HepG2 (cell line): ENCODE results near the gene CCL4L2. TPM values are rescaled to one million over a fixed set of nuclear protein-coding genes. Genes with fewer than 3 reads are reported as not detected.

ENCODE experiments used
- ATF4 ChIP-seq, 2 experiments: fragments of 450-650 bp in 1 of 2; sonication (generic) in 1 of 2; formaldehyde crosslinking; IDR thresholded peaks; 2 replicates each; pipeline versions ENCODE4 v1.5.0 to v1.8.0; 2020 to 2022; ENCODE audit warnings: mild to moderate bottlenecking in 1 of 2, missing genetic modification reagents in 1 of 2
- DMAP1 ChIP-seq: IDR thresholded peaks from 2 replicates; pipeline ENCODE4 v1.6.1; 2016
- DMTF1 ChIP-seq: sonication (generic); formaldehyde crosslinking; IDR thresholded peaks from 2 replicates; pipeline ENCODE4 v1.4.0; 2020; ENCODE audit warnings: mild to moderate bottlenecking, missing genetic modification reagents
- FOXA1 ChIP-seq, 2 experiments: fragments of 450-650 bp in 1 of 2; sonication (generic) in 1 of 2; formaldehyde crosslinking in 1 of 2; IDR thresholded peaks; 2 replicates each; pipeline versions ENCODE4 v1.4.0 to v1.6.1; 2016 to 2020; ENCODE audit warnings: missing genetic modification reagents in 1 of 2
- HOXA7 ChIP-seq: sonication (generic); formaldehyde crosslinking; IDR thresholded peaks from 2 replicates; pipeline ENCODE4 v1.8.1; 2022; ENCODE audit warnings: mild to moderate bottlenecking, missing genetic modification reagents, moderate library complexity
- IKZF1 ChIP-seq: fragments of 450-650 bp; IDR thresholded peaks from 2 replicates; pipeline ENCODE4 v1.7.1; 2016
- KAT7 ChIP-seq: IDR thresholded peaks from 2 replicates; pipeline ENCODE4 v1.6.1; 2018; ENCODE audit warnings: borderline replicate concordance, missing compliant biosample characterization
- KDM4B ChIP-seq: sonication (generic); formaldehyde crosslinking; IDR thresholded peaks from 2 replicates; pipeline ENCODE4 v1.4.0; 2020; ENCODE audit warnings: missing genetic modification reagents
- KLF11 ChIP-seq: IDR thresholded peaks from 2 replicates; pipeline ENCODE4 v1.6.1; 2016; ENCODE audit warnings: missing compliant biosample characterization
- KLF13 ChIP-seq: sonication (generic); formaldehyde crosslinking; IDR thresholded peaks from 2 replicates; pipeline ENCODE4 v1.4.0; 2020; ENCODE audit warnings: mild to moderate bottlenecking, missing genetic modification reagents
- KLF9 ChIP-seq: IDR thresholded peaks from 2 replicates; pipeline ENCODE4 v1.6.1; 2016; ENCODE audit warnings: low read depth
- MAFK ChIP-seq, 2 experiments: IDR thresholded peaks in 1 of 2; conservative IDR thresholded peaks in 1 of 2; 2 replicates each; pipeline ENCODE4 v1.6.1; 2011; ENCODE audit warnings: improper control_type of control experiment in 2 of 2, low read length in 2 of 2
- RBM22 ChIP-seq: fragments of 200-400 bp; formaldehyde crosslinking; optimal IDR thresholded peaks from 2 replicates; pipeline ENCODE3; 2017; ENCODE audit warnings: mild to moderate bottlenecking, low read length, moderate library complexity
- RXRB ChIP-seq: IDR thresholded peaks from 2 replicates; pipeline ENCODE4 v1.6.1; 2016; ENCODE audit warnings: borderline replicate concordance, missing genetic modification reagents, missing compliant biosample characterization
- SMYD3 ChIP-seq: sonication (generic); formaldehyde crosslinking; IDR thresholded peaks from 2 replicates; pipeline ENCODE4 v1.8.1; 2023; ENCODE audit warnings: mild to moderate bottlenecking, missing genetic modification reagents
- SOX13 ChIP-seq, 3 experiments: fragments of 450-650 bp in 1 of 3; sonication (generic) in 1 of 3; formaldehyde crosslinking in 1 of 3; IDR thresholded peaks in 2 of 3; conservative IDR thresholded peaks in 1 of 3; 2 replicates each; pipeline versions ENCODE4 v1.5.0 to v1.6.1; 2016 to 2020; ENCODE audit warnings: antibody characterized with exemption in 1 of 3, mild to moderate bottlenecking in 1 of 3, missing compliant biosample characterization in 1 of 3, missing genetic modification reagents in 1 of 3, moderate library complexity in 1 of 3
- SP1 ChIP-seq, 2 experiments: fragments of 450-650 bp in 1 of 2; sonication (generic) in 1 of 2; formaldehyde crosslinking in 1 of 2; IDR thresholded peaks; 2 replicates each; pipeline versions ENCODE4 v1.4.0 to v1.6.1; 2016 to 2020; ENCODE audit warnings: missing genetic modification reagents in 1 of 2
- TRIM24 ChIP-seq: sonication (generic); formaldehyde crosslinking; IDR thresholded peaks from 2 replicates; pipeline ENCODE4 v1.8.0; 2022; ENCODE audit warnings: mild to moderate bottlenecking, missing genetic modification reagents
- ZNF292 ChIP-seq: sonication (generic); formaldehyde crosslinking; IDR thresholded peaks from 2 replicates; pipeline ENCODE4 v1.8.1; 2022; ENCODE audit warnings: mild to moderate bottlenecking, low read depth, missing genetic modification reagents, borderline replicate concordance
- ZNF496 ChIP-seq: sonication (generic); formaldehyde crosslinking; IDR thresholded peaks from 2 replicates; pipeline ENCODE4 v1.8.1; 2023; ENCODE audit warnings: mild to moderate bottlenecking, moderate library complexity, missing genetic modification reagents; ENCODE audit not compliant: insufficient replicate concordance
- ZNF570 ChIP-seq: sonication (generic); formaldehyde crosslinking; IDR thresholded peaks from 2 replicates; pipeline ENCODE4 v1.4.0; 2020; ENCODE audit warnings: mild to moderate bottlenecking, missing genetic modification reagents, borderline replicate concordance
- ZNF737 ChIP-seq: sonication (generic); formaldehyde crosslinking; IDR thresholded peaks from 2 replicates; pipeline ENCODE4 v1.5.0; 2020; ENCODE audit warnings: missing genetic modification reagents, mild to moderate bottlenecking, borderline replicate concordance
- ZNF800 ChIP-seq: sonication (generic); formaldehyde crosslinking; IDR thresholded peaks from 2 replicates; pipeline ENCODE4 v1.4.0; 2020; ENCODE audit warnings: missing genetic modification reagents
- polyA plus RNA-seq, 8 experiments: library from polyadenylated mRNA; depleted of rRNA in 3 of 8; stranded (reverse) in 7 of 8; unstranded in 1 of 8; fragments of >200 nt; fragmentation: Illumina TruSeq in 4 of 8; extraction: Trizol in 4 of 8; gene quantifications; 2 replicates each; pipeline versions ENCODE4 v1.2.1 to v1.2.3, GENCODE V29; 2011 to 2016; ENCODE audit warnings: low read depth in 4 of 8, missing spikeins in 1 of 8, mixed read lengths in 1 of 8; ENCODE audit not compliant: insufficient read depth in 1 of 8
- total RNA-seq, 5 experiments: library from RNA; depleted of rRNA; stranded (reverse); fragments of >200 nt; fragmentation: Illumina TruSeq; extraction: Trizol; gene quantifications; 2 replicates each; pipeline ENCODE4 v1.2.3, GENCODE V29; 2016; ENCODE audit warnings: low read depth in 1 of 5

Gene CCL4L2
- total and polyA plus RNA-seq, 2 of the 13 experiments (the other 11 are each of a cell fraction or from before 2014, with no cell fraction given), result not detected

- TF ChIP-seq DMTF1 (CRISPR knock-in tag), result no peak
- TF ChIP-seq SMYD3 (CRISPR knock-in tag), result no peak
- TF ChIP-seq RXRB (CRISPR knock-in tag), result no peak
- no peak for TF ChIP-seq RBM22
- TF ChIP-seq KAT7, result no peak
- TF ChIP-seq ZNF570 (CRISPR knock-in tag), result no peak
- TF ChIP-seq KDM4B (CRISPR knock-in tag), result no peak
- TF ChIP-seq DMAP1 (CRISPR knock-in tag), result no peak
- TF ChIP-seq ATF4 (CRISPR knock-in tag; IDR thresholded peaks at IDR 0.05), result no peak
- TF ChIP-seq TRIM24, result no peak
- TF ChIP-seq ZNF292 (CRISPR knock-in tag), result no peak
- no peak for TF ChIP-seq FOXA1 (IDR thresholded peaks at IDR 0.05)
- TF ChIP-seq FOXA1 (CRISPR knock-in tag; IDR thresholded peaks at IDR 0.05), result no peak
- TF ChIP-seq MAFK (conservative IDR thresholded peaks at IDR 0.05 in 1 of 2, IDR thresholded peaks at IDR 0.05 in 1 of 2; ENCODE audit: low read length in 2 of 2), result no peak
- no peak for TF ChIP-seq SOX13 (IDR thresholded peaks at IDR 0.05)
- TF ChIP-seq SOX13 (CRISPR knock-in tag; conservative IDR thresholded peaks at IDR 0.05 in 1 of 2, IDR thresholded peaks at IDR 0.05 in 1 of 2), result no peak
- TF ChIP-seq HOXA7, result no peak
- TF ChIP-seq KLF9 (CRISPR knock-in tag), result no peak
- no peak for TF ChIP-seq KLF11
- TF ChIP-seq IKZF1, result no peak
- TF ChIP-seq ZNF496 (CRISPR knock-in tag), result no peak
- TF ChIP-seq KLF13, result no peak
- TF ChIP-seq SP1 (IDR thresholded peaks at IDR 0.05), result no peak
- TF ChIP-seq SP1 (CRISPR knock-in tag; IDR thresholded peaks at IDR 0.05), result no peak
- TF ChIP-seq ZNF800 (CRISPR knock-in tag), result no peak
- TF ChIP-seq ZNF737 (CRISPR knock-in tag), result no peak
These were observed 27.6 kb upstream of the CCL4L2 start (continued) for GRCh38 chr17:36183001-36183971.
